Pancreas (tissue), 10 donors: ENCODE measurements around the gene PHLPP2. TPM values are rescaled to one million over a fixed set of nuclear protein-coding genes. Genes with fewer than 3 reads are reported as not detected.

Source experiments
- ATAC-seq, 4 donors: fragments of 200-7000 bp; cut with Tn5 transposase; one replicate each; pipeline versions ENCODE4 v1.8.0 to v1.9.1; 2020; ENCODE audit warnings: mild to moderate bottlenecking in 4 of 4, moderate library complexity in 4 of 4
- DNase-seq, 6 donors: peaks; one replicate each; pipeline ENCODE4 v3.0.0-alpha.2; 2020
- FAIRE-seq: peaks from 2 replicates; lab custom pipeline; 2012; peaks lifted over from hg19 to GRCh38; lab: Jason Lieb, UNC
- H3K27ac ChIP-seq, 4 donors: fragments of 200-600 bp; sonication (generic); 1 replicate in 3 of 4; 2 replicates in 1 of 4; pipeline versions ENCODE4 v1.5.0 to v1.8.0; 2020
- H3K27me3 ChIP-seq, 4 donors: fragments of 200-600 bp; one replicate each; pipeline ENCODE4 v1.8.0; 2021
- H3K36me3 ChIP-seq, 3 donors: fragments of 200-600 bp; sonication (generic) in 1 of 3; one replicate each; pipeline versions ENCODE4 v1.5.0 to v1.8.0; 2020 to 2021
- H3K4me1 ChIP-seq, 3 donors: fragments of 200-600 bp; one replicate each; pipeline ENCODE4 v1.8.0; 2021
- H3K4me3 ChIP-seq, 4 donors: fragments of 200-600 bp; sonication (generic) in 2 of 4; one replicate each; pipeline versions ENCODE4 v1.5.0 to v1.8.0; 2020 to 2021
- H3K9me3 ChIP-seq, 4 donors: fragments of 200-600 bp; one replicate each; pipeline ENCODE4 v1.8.0; 2021
- WGBS, 2 donors: extraction: QIAGEN DNeasy Blood & Tissue Kit; methylation state at CpG; one replicate each; pipeline ENCODE4 v1.1.7; 2013; 5-methylcytosine and 5-hydroxymethylcytosine counted together
- intact Hi-C, 3 donors: fragments of 100-400 bp; cut with DNase I; formaldehyde crosslinking; loops; one replicate each; pipeline versions ENCODE4 v1.11.1 to v1.14.2; 2022
- polyA plus RNA-seq, 2 donors: library from polyadenylated mRNA; stranded (reverse); fragments of 200-250 nt; gene quantifications; one replicate each; pipeline ENCODE4 v1.2.3, GENCODE V29; 2013
- total RNA-seq, 6 donors: library from RNA; stranded (reverse); fragmentation: NEBNext Ultra II Directional in 4 of 6; extraction: Animal tissue kit (Norgen Biotek cat#: 25700) in 4 of 6; gene quantifications; one replicate each; pipeline versions ENCODE4 v1.2.1 to v1.2.4, GENCODE V29; 2021 to 2023
- TF ChIP-seq, protein P1 (sequence below), 4 donors: fragments of 200-600 bp; sonication (generic) in 3 of 4; IDR thresholded peaks; one replicate each; pipeline versions ENCODE4 v1.5.0 to v1.8.0; 2021; ENCODE audit warnings: antibody characterized with exemption in 4 of 4
- donor health status: healthy with polysubstance abuse.
- donor health status: DM: no; HTN: no; CAD: no; lungs with moderate emphysema.
- donor health status: DM: no; HTN: no; CAD: no.
- donor health status: control.
- donor health status: control.
- donor health status: Bipolar disorder and iron deficiency.
- donor health status: DM: yes; HTN: yes; CAD: no.
- donor health status: DM: no; HTN: no; CAD: no.
- donor health status: DM: no; HTN: no; CAD: no.
- donor health status: DM: yes; HTN: yes; CAD: no.

The PHLPP2 gene
- total and polyA plus RNA-seq, 8 donors, result 1.3 to 4.6 (median 2.8) TPM

DNA sequence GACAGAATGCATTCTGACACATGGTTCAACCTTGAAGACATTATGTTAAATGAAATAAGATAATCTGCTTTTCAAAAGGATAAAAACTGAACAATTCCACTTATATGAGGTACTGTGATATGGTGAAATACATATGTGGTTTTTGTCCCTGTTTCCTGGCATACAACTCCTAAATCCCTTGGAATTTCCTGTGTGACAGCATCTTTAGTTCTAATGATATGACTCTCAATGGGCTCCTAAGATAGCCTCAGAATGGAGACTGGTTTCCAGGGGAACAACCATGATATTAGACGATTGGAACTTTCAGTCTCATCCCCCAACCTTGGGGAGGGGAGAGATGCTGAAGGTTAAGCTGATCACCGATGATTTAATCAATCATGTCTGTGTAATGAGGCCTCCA is 37.7 kb upstream of the PHLPP2 start:
- TF ChIP-seq, protein P1, sequence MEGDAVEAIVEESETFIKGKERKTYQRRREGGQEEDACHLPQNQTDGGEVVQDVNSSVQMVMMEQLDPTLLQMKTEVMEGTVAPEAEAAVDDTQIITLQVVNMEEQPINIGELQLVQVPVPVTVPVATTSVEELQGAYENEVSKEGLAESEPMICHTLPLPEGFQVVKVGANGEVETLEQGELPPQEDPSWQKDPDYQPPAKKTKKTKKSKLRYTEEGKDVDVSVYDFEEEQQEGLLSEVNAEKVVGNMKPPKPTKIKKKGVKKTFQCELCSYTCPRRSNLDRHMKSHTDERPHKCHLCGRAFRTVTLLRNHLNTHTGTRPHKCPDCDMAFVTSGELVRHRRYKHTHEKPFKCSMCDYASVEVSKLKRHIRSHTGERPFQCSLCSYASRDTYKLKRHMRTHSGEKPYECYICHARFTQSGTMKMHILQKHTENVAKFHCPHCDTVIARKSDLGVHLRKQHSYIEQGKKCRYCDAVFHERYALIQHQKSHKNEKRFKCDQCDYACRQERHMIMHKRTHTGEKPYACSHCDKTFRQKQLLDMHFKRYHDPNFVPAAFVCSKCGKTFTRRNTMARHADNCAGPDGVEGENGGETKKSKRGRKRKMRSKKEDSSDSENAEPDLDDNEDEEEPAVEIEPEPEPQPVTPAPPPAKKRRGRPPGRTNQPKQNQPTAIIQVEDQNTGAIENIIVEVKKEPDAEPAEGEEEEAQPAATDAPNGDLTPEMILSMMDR (IDR thresholded peaks at IDR 0.05), result no peak
- H3K27ac ChIP-seq, result no peak overlapping the region
- H3K4me3 ChIP-seq, result no peak overlapping the region
- intact Hi-C loops, result no loop called here
- ATAC-seq, result no peak
- no peaks in the 10 kb centered on the region for H3K9me3 ChIP-seq
- DNase-seq, result no peak
- WGBS, 2 donors, result 79 to 87% methylated on average over 2 of the region's 2 CpGs
- no peaks in the 10 kb centered on the region for H3K27me3 ChIP-seq
- H3K36me3 ChIP-seq, result peaks cover 0 to 38% (median 3%) of the 10 kb centered on the region in 3 donors
- no peak for FAIRE-seq
- H3K4me1 ChIP-seq, result no peaks in the 10 kb centered on the region

DNA sequence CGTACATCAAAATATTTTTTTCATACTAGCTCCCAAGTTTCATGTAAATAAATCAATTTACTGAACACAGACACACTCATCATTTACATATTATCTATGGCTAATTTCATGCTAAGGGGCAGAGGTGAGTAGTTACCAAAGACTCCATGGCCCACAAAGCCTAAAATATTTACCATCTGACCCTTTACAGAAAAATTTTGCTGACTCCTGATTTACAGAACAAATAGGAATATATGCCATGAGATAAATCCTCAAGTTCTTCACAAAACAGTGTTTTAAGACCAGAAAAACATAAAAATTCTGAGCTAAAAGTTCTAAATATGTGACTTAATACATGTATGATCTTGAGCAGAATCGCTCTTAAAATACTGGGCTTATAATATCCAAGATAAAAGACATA is 36.6 kb upstream of the PHLPP2 start:
- 97 to 98% methylated on average over 2 of the region's 2 CpGs for WGBS, 2 donors
- Histone ChIP-seq H3K27me3 (no peaks in the 10 kb centered on the region), H3K27ac (no peak overlapping the region), H3K4me1 (no peaks in the 10 kb centered on the region), H3K36me3 (peaks cover 0 to 40% (median 3%) of the 10 kb centered on the region in 3 donors), H3K9me3 (no peaks in the 10 kb centered on the region), H3K4me3 (no peak overlapping the region)
- DNase-seq (no peak), FAIRE-seq (no peak), ATAC-seq (no peak)
- intact Hi-C loops, result no loop called here
- TF ChIP-seq, protein P1 (IDR thresholded peaks at IDR 0.05), result no peak

DNA sequence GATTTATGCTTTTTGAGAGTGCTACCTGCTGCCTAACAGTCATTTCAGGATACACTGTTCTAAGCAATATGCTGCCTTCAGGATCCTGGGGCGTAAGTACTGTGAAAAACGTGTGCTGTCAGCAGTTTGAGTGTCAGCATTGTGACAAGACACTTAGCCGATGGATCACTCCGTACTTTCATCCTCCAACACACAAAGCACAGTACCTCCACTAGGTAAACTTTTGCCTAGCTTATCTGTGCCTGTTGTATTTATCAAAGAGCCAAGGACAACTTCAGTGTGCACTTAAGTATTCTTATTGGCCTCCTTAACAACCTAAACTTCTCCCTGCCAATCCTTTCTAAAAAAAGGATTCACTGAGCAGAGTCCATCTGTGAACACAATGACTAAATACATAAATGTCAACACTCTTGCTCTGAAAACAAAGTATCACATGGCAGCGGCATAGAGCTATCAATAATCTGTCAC is 33.8 kb upstream of the PHLPP2 start:
- 39 to 41% methylated on average over 5 of the region's 5 CpGs for WGBS, 2 donors
- ATAC-seq, result peak in 2 of 4 donors; percentile 40 to 64

DNA sequence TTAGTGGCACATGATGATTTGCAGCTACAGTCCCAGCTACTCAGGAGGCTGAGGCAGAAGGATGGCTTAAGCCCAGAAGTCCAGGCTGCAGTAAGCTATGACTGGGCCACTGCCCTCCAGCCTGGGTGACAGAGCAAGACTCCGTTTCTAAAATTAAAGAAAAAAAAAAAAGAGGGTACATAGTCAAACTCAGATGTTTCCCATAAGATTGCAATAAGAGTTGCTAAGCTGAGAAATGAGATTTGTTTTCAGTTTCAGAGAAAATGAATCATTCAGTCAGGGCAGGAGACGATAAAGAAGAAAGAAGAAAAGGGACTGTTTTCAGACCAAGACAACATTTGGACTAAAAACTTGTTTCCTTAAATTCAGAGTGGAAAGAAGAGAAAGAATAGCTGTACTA is 30.2 kb upstream of the PHLPP2 start:
- Histone ChIP-seq H3K27me3 (no peaks in the 10 kb centered on the region), H3K4me3 (no peak overlapping the region), H3K4me1 (no peaks in the 10 kb centered on the region), H3K27ac (no peak overlapping the region), H3K36me3 (peaks cover 0 to 48% (median 25%) of the 10 kb centered on the region in 3 donors), H3K9me3 (no peaks in the 10 kb centered on the region)
- DNase-seq (no peak), ATAC-seq (no peak), FAIRE-seq (no peak)
- intact Hi-C loops, result no loop called here
- TF ChIP-seq, protein P1 (IDR thresholded peaks at IDR 0.05), result no peak
- WGBS, 2 donors, result 78 to 79% methylated on average over 2 of the region's 2 CpGs

More for the DNA sequence above, 33.8 kb upstream of the PHLPP2 start:
- FAIRE-seq, result no peak
- Histone ChIP-seq H3K4me1 (no peaks in the 10 kb centered on the region), H3K27ac (no peak overlapping the region), H3K4me3 (no peak overlapping the region), H3K36me3 (peaks cover 0 to 54% (median 25%) of the 10 kb centered on the region in 3 donors), H3K9me3 (no peaks in the 10 kb centered on the region), H3K27me3 (no peaks in the 10 kb centered on the region)
- intact Hi-C loops, result no loop called here
- no peak for DNase-seq
- TF ChIP-seq, protein P1 (IDR thresholded peaks at IDR 0.05), result no peak

DNA sequence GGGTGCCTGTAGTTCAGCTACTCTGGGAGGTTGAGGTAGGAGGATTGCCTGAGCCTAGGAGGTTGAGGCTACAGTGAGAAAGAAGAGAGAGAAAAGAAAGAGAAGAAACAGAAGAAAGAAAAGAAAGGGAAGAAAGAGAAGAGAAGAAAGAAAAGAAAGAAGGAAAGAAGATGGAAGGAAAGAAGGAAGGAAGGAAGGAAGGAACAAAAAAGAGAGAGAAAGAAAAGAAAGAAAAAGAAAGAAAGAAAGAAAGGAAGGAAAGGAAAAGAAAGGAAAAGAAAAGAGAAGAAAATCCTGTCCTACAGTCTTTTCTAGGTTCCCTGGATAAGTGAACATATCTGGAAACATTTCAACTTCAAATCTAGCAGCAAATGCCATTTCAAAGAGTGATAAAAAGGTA is 29.6 kb upstream of the PHLPP2 start:
- ATAC-seq (no peak), FAIRE-seq (no peak)
- TF ChIP-seq, protein P1 (IDR thresholded peaks at IDR 0.05), result no peak

More for the DNA sequence above, 29.6 kb upstream of the PHLPP2 start:
- DNase-seq, result no peak
- Histone ChIP-seq H3K36me3 (peaks cover 0 to 53% (median 25%) of the 10 kb centered on the region in 3 donors), H3K27me3 (no peaks in the 10 kb centered on the region), H3K4me3 (no peak overlapping the region), H3K27ac (no peak overlapping the region), H3K9me3 (no peaks in the 10 kb centered on the region), H3K4me1 (no peaks in the 10 kb centered on the region)
- intact Hi-C loops, result no loop called here
